C4-2B (cell line): ENCODE data around the gene SORBS2.
A peak's percentile ranks its signal among the peaks of the same experiment; 100 is the strongest.

Experiments used
- H3K27ac ChIP-seq: fragments of 450-650 bp; 2 replicates; pipeline ENCODE4 v1.5.1; 2017
- CTCF ChIP-seq: fragments of 450-650 bp; conservative IDR thresholded peaks from 2 replicates; pipeline ENCODE4 v1.5.1; 2017; ENCODE audit warnings: mild to moderate bottlenecking
- ZFX ChIP-seq: fragments of 450-650 bp; IDR thresholded peaks from 2 replicates; pipeline ENCODE4 v1.6.1; 2017

Gene SORBS2

GRCh38 chr4:185637163-185637875, 174.7 kb downstream of the SORBS2 start:
- no peak for TF ChIP-seq CTCF
- no peak for TF ChIP-seq ZFX
- no peak overlapping the region; the same call in 1 of the 2 replicates for H3K27ac ChIP-seq

- H3K27ac ChIP-seq, result no peak overlapping the region
- TF ChIP-seq ZFX (no peak), CTCF (peak; percentile 78)
These were observed 177.8 kb downstream of the SORBS2 start for GRCh38 chr4:185634066-185634652.

GRCh38 chr4:185626798-185627197, 185.2 kb downstream of the SORBS2 start:
- TF ChIP-seq CTCF, result no peak
- no peak for TF ChIP-seq ZFX
- no peak overlapping the region for H3K27ac ChIP-seq

- TF ChIP-seq CTCF (no peak), ZFX (no peak)
- H3K27ac ChIP-seq, result no peak overlapping the region
These were observed 186.5 kb downstream of the SORBS2 start for GRCh38 chr4:185625503-185625902.

GRCh38 chr4:185624259-185624589, 187.8 kb downstream of the SORBS2 start:
- no peak for TF ChIP-seq CTCF
- no peak for TF ChIP-seq ZFX

GRCh38 chr4:185623444-185624258, 188.3 kb downstream of the SORBS2 start:
- TF ChIP-seq ZFX, result no peak
- TF ChIP-seq CTCF, result no peak
- no peak overlapping the region for H3K27ac ChIP-seq

More at GRCh38 chr4:185624259-185624589, 187.8 kb downstream of the SORBS2 start:
- H3K27ac ChIP-seq, result no peak overlapping the region

GRCh38 chr4:185608185-185608584, 203.8 kb downstream of the SORBS2 start:
- H3K27ac ChIP-seq, result no peak overlapping the region
- TF ChIP-seq ZFX (no peak), CTCF (no peak)
